Fibroblast of lung (primary cell): ENCODE results near the gene MELTF.

Experiments
- CTCF ChIP-seq, 2 donors: IDR thresholded peaks in 1 of 2; conservative IDR thresholded peaks in 1 of 2; 1 replicate in 1 of 2; 2 replicates in 1 of 2; pipeline ENCODE4 v1.5.1; 2011 to 2012; ENCODE audit warnings: low read length in 2 of 2, control low read depth in 1 of 2, inconsistent platforms in 1 of 2, low read depth in 1 of 2, mild to moderate bottlenecking in 1 of 2
- EZH2 ChIP-seq: IDR thresholded peaks from 2 replicates; pipeline ENCODE4 v1.5.1; 2012; ENCODE audit warnings: low read length, control low read depth, mild to moderate bottlenecking; ENCODE audit errors: missing control alignments

- TF ChIP-seq CTCF (conservative IDR thresholded peaks at IDR 0.05 in 1 of 2, IDR thresholded peaks at IDR 0.05 in 1 of 2; ENCODE audit: low read depth in 1 of 2, low read length in 2 of 2) (no peak), EZH2 (no peak)
Measured at GRCh38 chr3:197022405-197023231, 7.0 kb downstream of the MELTF start.
